Neural crest cell (in vitro differentiated cells): ENCODE data around the gene ACSL1. TPM values are rescaled to one million over a fixed set of nuclear protein-coding genes. Genes with fewer than 3 reads are reported as not detected.

Source experiments
- DNase-seq: peaks from one replicate; pipeline ENCODE4 v3.0.0; 2021; ENCODE audit warnings: low read depth, mixed read lengths, low spot score
- H3K27ac Mint-ChIP-seq: one replicate; pipeline ENCODE4 v1.8.0; 2021; ENCODE audit warnings: mild to moderate bottlenecking, mixed read lengths; ENCODE audit not compliant: unreplicated experiment
- H3K27me3 Mint-ChIP-seq: 2 replicates; pipeline ENCODE4 v1.8.0; 2021; ENCODE audit warnings: low read depth, mild to moderate bottlenecking, mixed read lengths
- H3K36me3 Mint-ChIP-seq: 2 replicates; pipeline ENCODE4 v1.8.0; 2021; ENCODE audit warnings: low read depth, mild to moderate bottlenecking, mixed read lengths
- H3K4me1 Mint-ChIP-seq: 2 replicates; pipeline ENCODE4 v1.8.0; 2021; ENCODE audit warnings: mixed read lengths
- H3K4me3 Mint-ChIP-seq: one replicate; pipeline ENCODE4 v1.8.0; 2021; ENCODE audit warnings: mild to moderate bottlenecking, mixed read lengths
- H3K9me3 Mint-ChIP-seq: 2 replicates; pipeline ENCODE4 v1.8.0; 2021; ENCODE audit warnings: mixed read lengths
- long read RNA-seq: library from polyadenylated mRNA; unstranded; transcript quantifications from one replicate; pipeline ENCODE4 v2.0.0, GENCODE V29; 2020
- total RNA-seq: library from RNA; stranded (reverse); gene quantifications from 2 replicates; pipeline ENCODE4 v1.2.1, GENCODE V29; 2021
- TF ChIP-seq, protein P1 (sequence below): fragments of 200-600 bp; sonication (generic); conservative IDR thresholded peaks from 2 replicates; pipeline ENCODE4 v1.5.0; 2021; ENCODE audit warnings: antibody characterized with exemption, mild to moderate bottlenecking

The ACSL1 gene
- 10.4 and 10.6 TPM in 2 replicates for total RNA-seq
- long read RNA-seq, transcript ACSL1-201 (21 exons, 3,832 nt), result major isoform, 8 of 17 reads
- long read RNA-seq, partial matches to known transcripts, result 4 of 17 reads
- long read RNA-seq, other reads (novel, unspliced or antisense), result 4 of 17 reads

DNA sequence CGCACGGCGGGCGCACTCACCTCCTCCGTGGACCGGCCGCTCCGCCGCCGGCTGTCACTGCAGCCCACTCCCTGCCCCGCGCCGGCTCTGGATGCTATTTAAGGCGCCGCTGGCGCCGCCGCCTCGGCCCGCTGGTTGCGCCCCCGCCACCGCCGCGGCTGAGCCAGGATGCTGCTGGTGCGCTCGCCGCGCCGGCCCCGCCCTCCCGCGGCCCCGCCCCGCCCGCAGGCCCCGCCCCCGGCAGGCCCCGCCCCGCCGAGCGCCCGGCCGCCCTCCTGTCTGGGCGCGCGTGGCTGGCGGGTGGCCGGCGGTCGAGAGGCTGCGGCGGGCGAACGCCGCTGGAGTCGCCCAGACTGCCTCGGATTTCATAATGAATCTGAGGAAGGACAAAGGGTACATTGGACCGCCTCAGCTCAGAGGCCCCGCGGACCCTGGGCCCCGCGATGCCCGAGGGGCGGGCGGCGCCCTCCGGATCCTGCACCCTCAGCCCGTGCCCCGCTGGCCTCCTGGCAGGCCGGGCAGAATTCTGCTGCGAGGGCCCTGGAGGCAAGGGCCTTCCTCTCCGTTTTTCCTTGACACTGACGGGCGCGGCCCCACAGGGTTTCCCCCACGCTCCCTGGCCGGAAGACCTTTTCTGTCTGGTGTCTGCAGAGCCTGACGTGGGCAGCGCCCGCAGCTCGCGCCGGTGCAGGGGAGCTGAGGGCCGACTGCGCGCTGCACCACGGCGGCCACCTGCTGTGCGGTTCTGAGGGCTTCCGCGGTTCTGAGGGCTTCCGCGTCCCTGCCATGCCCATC, at the start of gene ACSL1:
Gene ACSL1 (minus strand): TSS at position 73 of the 795 bp plus-strand sequence. CDS start 22,454 bp downstream, outside the sequence.
- Mint-ChIP-seq H3K9me3 (no peaks in the 10 kb centered on the region), H3K36me3 (no peaks in the 10 kb centered on the region), H3K4me3 (peak within 1 kb of the TSS; percentile 92), H3K27ac (no peak within 1 kb of the TSS), H3K27me3 (peaks cover 79% of the 10 kb centered on the region), H3K4me1 (peaks cover 13% of the 10 kb centered on the region)
- TF ChIP-seq, protein P1, sequence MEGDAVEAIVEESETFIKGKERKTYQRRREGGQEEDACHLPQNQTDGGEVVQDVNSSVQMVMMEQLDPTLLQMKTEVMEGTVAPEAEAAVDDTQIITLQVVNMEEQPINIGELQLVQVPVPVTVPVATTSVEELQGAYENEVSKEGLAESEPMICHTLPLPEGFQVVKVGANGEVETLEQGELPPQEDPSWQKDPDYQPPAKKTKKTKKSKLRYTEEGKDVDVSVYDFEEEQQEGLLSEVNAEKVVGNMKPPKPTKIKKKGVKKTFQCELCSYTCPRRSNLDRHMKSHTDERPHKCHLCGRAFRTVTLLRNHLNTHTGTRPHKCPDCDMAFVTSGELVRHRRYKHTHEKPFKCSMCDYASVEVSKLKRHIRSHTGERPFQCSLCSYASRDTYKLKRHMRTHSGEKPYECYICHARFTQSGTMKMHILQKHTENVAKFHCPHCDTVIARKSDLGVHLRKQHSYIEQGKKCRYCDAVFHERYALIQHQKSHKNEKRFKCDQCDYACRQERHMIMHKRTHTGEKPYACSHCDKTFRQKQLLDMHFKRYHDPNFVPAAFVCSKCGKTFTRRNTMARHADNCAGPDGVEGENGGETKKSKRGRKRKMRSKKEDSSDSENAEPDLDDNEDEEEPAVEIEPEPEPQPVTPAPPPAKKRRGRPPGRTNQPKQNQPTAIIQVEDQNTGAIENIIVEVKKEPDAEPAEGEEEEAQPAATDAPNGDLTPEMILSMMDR, result no peak
- DNase-seq, result peak; percentile 62

GRCh38 chr4:184873054-184873453, 47.3 kb upstream of the ACSL1 start:
- TF ChIP-seq, protein P1, result no peak

DNA sequence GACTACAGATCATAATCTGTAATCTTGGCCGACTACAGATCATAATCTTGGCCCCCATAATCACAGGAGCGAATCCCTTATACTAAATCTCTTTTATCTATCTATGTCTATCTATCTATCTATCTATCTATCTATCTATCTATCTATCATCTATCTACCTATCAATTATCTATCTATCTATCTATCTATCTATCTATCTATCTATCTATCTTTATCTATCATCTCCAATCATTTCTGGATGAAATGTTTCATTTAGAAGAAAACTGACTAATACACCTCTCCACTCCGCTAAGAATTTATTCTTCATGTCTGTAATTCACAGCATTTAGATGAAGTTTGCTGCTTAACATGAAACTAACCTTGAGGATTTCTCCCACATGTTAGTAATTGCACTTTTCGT, 45.0 kb upstream of the ACSL1 start:
- Mint-ChIP-seq H3K4me1 (peaks cover 4% of the 10 kb centered on the region), H3K27ac (no peak overlapping the region), H3K4me3 (no peak overlapping the region), H3K27me3 (no peaks in the 10 kb centered on the region), H3K36me3 (no peaks in the 10 kb centered on the region), H3K9me3 (no peaks in the 10 kb centered on the region)
- TF ChIP-seq, protein P1, result no peak
- no peak for DNase-seq

More at GRCh38 chr4:184873054-184873453, 47.3 kb upstream of the ACSL1 start:
- no peak overlapping the region for H3K27ac Mint-ChIP-seq
- H3K27me3 Mint-ChIP-seq, result no peaks in the 10 kb centered on the region
- peaks cover 4% of the 10 kb centered on the region for H3K4me1 Mint-ChIP-seq
- no peak overlapping the region for H3K4me3 Mint-ChIP-seq
- no peak for DNase-seq
- H3K36me3 Mint-ChIP-seq, result no peaks in the 10 kb centered on the region
- H3K9me3 Mint-ChIP-seq, result no peaks in the 10 kb centered on the region

- Mint-ChIP-seq H3K4me1 (peaks cover 4% of the 10 kb centered on the region), H3K27ac (no peak overlapping the region), H3K9me3 (no peaks in the 10 kb centered on the region), H3K4me3 (no peak overlapping the region), H3K27me3 (peaks cover 2% of the 10 kb centered on the region), H3K36me3 (no peaks in the 10 kb centered on the region)
- DNase-seq, result no peak
- TF ChIP-seq, protein P1, result no peak
These were observed 42.9 kb upstream of the ACSL1 start for GRCh38 chr4:184868623-184869022.

DNA sequence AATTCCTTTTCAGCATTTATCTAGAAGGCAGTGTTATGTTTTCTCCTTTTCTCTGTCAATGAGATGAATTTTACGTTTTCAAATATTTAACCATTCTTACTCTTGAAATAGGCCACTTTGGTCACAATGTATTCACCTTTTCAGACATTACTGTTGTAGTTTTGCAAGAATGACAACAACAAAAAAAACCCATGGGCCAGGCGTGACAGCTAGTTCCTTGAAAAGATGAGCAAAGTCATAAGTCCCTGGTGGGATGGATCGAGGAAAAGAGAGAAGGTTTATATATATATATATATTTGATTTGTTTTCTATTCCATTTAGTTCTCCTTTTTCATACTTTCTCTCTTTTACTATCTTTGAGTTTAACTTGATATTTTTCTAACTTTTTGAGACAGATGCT, 38.1 kb upstream of the ACSL1 start:
- no peak overlapping the region for H3K27ac Mint-ChIP-seq
- H3K4me1 Mint-ChIP-seq, result no peaks in the 10 kb centered on the region
- H3K36me3 Mint-ChIP-seq, result no peaks in the 10 kb centered on the region

More for the DNA sequence above, 38.1 kb upstream of the ACSL1 start:
- DNase-seq, result no peak
- H3K4me3 Mint-ChIP-seq, result no peak overlapping the region
- peaks cover 8% of the 10 kb centered on the region for H3K27me3 Mint-ChIP-seq
- TF ChIP-seq, protein P1, result no peak
- H3K9me3 Mint-ChIP-seq, result peaks cover 2% of the 10 kb centered on the region
